Lung (tissue), 12 donors: ENCODE measurements around the gene ANKRD11. TPM values are rescaled to one million over a fixed set of nuclear protein-coding genes. Genes with fewer than 3 reads are reported as not detected.

Experiments used
- ATAC-seq: fragments of 200-7000 bp; cut with Tn5 transposase; one replicate; pipeline ENCODE4 v1.9.1; 2020; ENCODE audit warnings: moderate number of reproducible peaks; ENCODE audit not compliant: insufficient read depth, low FRiP score
- DNase-seq, 3 donors: peaks; one replicate each; pipeline ENCODE4 v3.0.0-alpha.2; 2013 to 2017
- H3K27ac ChIP-seq, 2 donors: one replicate each; pipeline ENCODE4 v1.5.1; 2013; ENCODE audit warnings: mild to moderate bottlenecking in 2 of 2, moderate library complexity in 2 of 2, control low read depth in 1 of 2, inconsistent platforms in 1 of 2, low read depth in 1 of 2, low read length in 1 of 2
- H3K27me3 ChIP-seq, 3 donors: one replicate each; pipeline ENCODE4 v1.5.1; 2013; ENCODE audit warnings: low read length in 2 of 3; ENCODE audit not compliant: control insufficient read depth in 3 of 3, insufficient read depth in 3 of 3
- H3K36me3 ChIP-seq, 4 donors: one replicate each; pipeline ENCODE4 v1.5.1; 2013; ENCODE audit warnings: low read length in 4 of 4, mild to moderate bottlenecking in 1 of 4, moderate library complexity in 1 of 4; ENCODE audit not compliant: control insufficient read depth in 4 of 4, insufficient read depth in 4 of 4
- H3K4me1 ChIP-seq, 5 donors: one replicate each; pipeline ENCODE4 v1.5.1; 2013; ENCODE audit warnings: low read length in 5 of 5, mild to moderate bottlenecking in 2 of 5, moderate library complexity in 1 of 5; ENCODE audit not compliant: control insufficient read depth in 5 of 5, insufficient read depth in 5 of 5
- H3K4me3 ChIP-seq: one replicate; pipeline ENCODE4 v1.5.1; 2013; ENCODE audit warnings: mild to moderate bottlenecking, control low read depth, moderate library complexity
- H3K9ac ChIP-seq, 2 donors: one replicate each; pipeline ENCODE4 v1.5.1; 2013; ENCODE audit warnings: low read length in 2 of 2, control low read depth in 1 of 2; ENCODE audit not compliant: insufficient read depth in 1 of 2
- H3K9me3 ChIP-seq, 4 donors: one replicate each; pipeline ENCODE4 v1.5.1; 2013; ENCODE audit warnings: low read length in 3 of 4, mild to moderate bottlenecking in 1 of 4, moderate library complexity in 1 of 4; ENCODE audit not compliant: control insufficient read depth in 4 of 4, insufficient read depth in 3 of 4
- WGBS, 2 donors: extraction: QIAGEN DNeasy Blood & Tissue Kit; methylation state at CpG; one replicate each; pipeline ENCODE4 v1.1.7; 2013; 5-methylcytosine and 5-hydroxymethylcytosine counted together
- polyA plus RNA-seq, 2 donors: library from polyadenylated mRNA; stranded (reverse); fragments of 200-250 nt; gene quantifications; one replicate each; pipeline ENCODE4 v1.2.1, GENCODE V29; 2013
- total RNA-seq, 2 donors: library from RNA; depleted of rRNA in 1 of 2; stranded (reverse); fragments of >200 nt in 1 of 2; gene quantifications; one replicate each; pipeline ENCODE4 v1.2.1, GENCODE V29; 2014 to 2021
- TF ChIP-seq, protein P1 (sequence below): IDR thresholded peaks from 2 replicates; pipeline ENCODE4 v1.5.1; 2012; ENCODE audit warnings: mild to moderate bottlenecking; ENCODE audit errors: control extremely low read depth, extremely low read depth
- donor health status: control.
- donor health status: control.
- donor health status: Bipolar disorder and iron deficiency.
- donor health status: healthy.
- donor health status: DM: yes; HTN: yes; CAD: no.

The ANKRD11 gene
- total and polyA plus RNA-seq, 4 donors: 58.5 to 162 (median 89.5) TPM

DNA sequence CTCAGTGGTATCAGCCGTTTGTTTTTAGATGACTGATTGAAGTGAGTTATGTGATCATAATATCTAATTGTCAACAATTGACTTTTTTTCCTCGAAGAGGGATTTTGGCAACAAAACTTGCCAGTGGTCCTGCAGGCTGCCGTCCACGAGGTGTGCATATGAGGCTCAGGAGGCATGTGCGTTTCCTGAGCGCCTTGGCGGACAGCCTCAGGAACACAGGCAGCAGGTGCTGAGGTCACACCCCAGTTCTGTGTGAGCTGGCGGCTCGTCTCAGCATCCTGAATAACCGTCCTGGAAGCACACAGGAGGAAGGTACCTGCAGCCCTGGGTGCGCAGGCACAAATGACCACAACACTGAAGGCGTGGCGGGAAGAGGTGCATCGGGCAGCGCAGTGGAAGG lies 29.5 kb upstream of the ANKRD11 start:
- Histone ChIP-seq H3K36me3 (peaks cover 10 to 56% (median 45%) of the 10 kb centered on the region in 4 donors), H3K4me1 (peaks cover 0 to 4% (median 0%) of the 10 kb centered on the region in 5 donors), H3K27ac (no peak overlapping the region), H3K27me3 (no peaks in the 10 kb centered on the region), H3K9ac (no peak overlapping the region), H3K4me3 (no peak overlapping the region), H3K9me3 (peaks cover 0 to 4% (median 1%) of the 10 kb centered on the region in 4 donors)
- WGBS, 2 donors: 85 to 91% methylated on average over 15 of the region's 15 CpGs
- TF ChIP-seq, protein P1, sequence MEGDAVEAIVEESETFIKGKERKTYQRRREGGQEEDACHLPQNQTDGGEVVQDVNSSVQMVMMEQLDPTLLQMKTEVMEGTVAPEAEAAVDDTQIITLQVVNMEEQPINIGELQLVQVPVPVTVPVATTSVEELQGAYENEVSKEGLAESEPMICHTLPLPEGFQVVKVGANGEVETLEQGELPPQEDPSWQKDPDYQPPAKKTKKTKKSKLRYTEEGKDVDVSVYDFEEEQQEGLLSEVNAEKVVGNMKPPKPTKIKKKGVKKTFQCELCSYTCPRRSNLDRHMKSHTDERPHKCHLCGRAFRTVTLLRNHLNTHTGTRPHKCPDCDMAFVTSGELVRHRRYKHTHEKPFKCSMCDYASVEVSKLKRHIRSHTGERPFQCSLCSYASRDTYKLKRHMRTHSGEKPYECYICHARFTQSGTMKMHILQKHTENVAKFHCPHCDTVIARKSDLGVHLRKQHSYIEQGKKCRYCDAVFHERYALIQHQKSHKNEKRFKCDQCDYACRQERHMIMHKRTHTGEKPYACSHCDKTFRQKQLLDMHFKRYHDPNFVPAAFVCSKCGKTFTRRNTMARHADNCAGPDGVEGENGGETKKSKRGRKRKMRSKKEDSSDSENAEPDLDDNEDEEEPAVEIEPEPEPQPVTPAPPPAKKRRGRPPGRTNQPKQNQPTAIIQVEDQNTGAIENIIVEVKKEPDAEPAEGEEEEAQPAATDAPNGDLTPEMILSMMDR: no peak
- ATAC-seq: no peak
- DNase-seq: no peak

- ATAC-seq (no peak), DNase-seq (no peak)
- Histone ChIP-seq H3K27ac (no peak overlapping the region), H3K4me1 (no peaks in the 10 kb centered on the region), H3K27me3 (no peaks in the 10 kb centered on the region), H3K36me3 (peaks cover 19 to 40% (median 36%) of the 10 kb centered on the region in 4 donors), H3K9me3 (peaks cover 0 to 4% (median 1%) of the 10 kb centered on the region in 4 donors), H3K4me3 (no peak overlapping the region), H3K9ac (no peak overlapping the region)
- TF ChIP-seq, protein P1: no peak
- 73 to 87% methylated on average over 9 of the region's 9 CpGs for WGBS, 2 donors
These were observed 26.8 kb upstream of the ANKRD11 start for GRCh38 chr16:89517128-89517527.

DNA sequence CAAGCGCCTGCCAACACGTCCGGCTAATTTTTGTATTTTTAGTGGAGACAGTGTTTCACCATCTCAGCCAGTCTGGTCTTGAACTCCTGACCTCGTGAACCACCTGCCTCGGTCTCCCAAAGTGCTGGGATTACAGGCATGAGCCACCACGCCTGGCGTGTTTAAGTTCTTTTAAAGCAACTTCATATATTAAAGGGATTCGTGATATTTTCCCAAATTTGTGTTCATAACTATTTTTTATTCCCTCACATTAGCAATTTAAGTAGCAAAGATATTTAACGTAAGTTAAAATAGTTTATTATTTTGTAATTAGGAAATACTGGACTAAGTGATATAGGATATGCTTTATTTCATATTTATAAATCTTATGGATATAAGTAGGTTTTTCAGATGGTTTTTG lies 22.1 kb upstream of the ANKRD11 start:
- 96 to 98% methylated on average over 9 of the region's 9 CpGs for WGBS, 2 donors
- peaks cover 15 to 36% (median 25%) of the 10 kb centered on the region in 4 donors for H3K36me3 ChIP-seq
- H3K27ac ChIP-seq: no peak overlapping the region
- peaks cover 0 to 2% (median 0%) of the 10 kb centered on the region in 4 donors for H3K9me3 ChIP-seq
- TF ChIP-seq, protein P1: no peak
- peaks cover 0 to 12% (median 3%) of the 10 kb centered on the region in 5 donors for H3K4me1 ChIP-seq
- H3K27me3 ChIP-seq: no peaks in the 10 kb centered on the region
- DNase-seq: no peak
- ATAC-seq: no peak
- H3K9ac ChIP-seq: no peak overlapping the region
- H3K4me3 ChIP-seq: no peak overlapping the region

- WGBS, 2 donors: 45 to 67% methylated on average over 8 of the region's 8 CpGs
- Histone ChIP-seq H3K9ac (no peak overlapping the region), H3K9me3 (no peaks in the 10 kb centered on the region), H3K27ac (no peak overlapping the region), H3K4me1 (peaks cover 0 to 20% (median 6%) of the 10 kb centered on the region in 5 donors), H3K4me3 (no peak overlapping the region), H3K27me3 (no peaks in the 10 kb centered on the region), H3K36me3 (peaks cover 13 to 27% (median 19%) of the 10 kb centered on the region in 4 donors)
- DNase-seq: no peak
- TF ChIP-seq, protein P1: no peak
- ATAC-seq: no peak
These were observed 21.0 kb upstream of the ANKRD11 start for GRCh38 chr16:89511374-89511773.
